HL-60/S4 (cell line): ENCODE results near the gene TPST1.
"Not testable (repeated sequence)": the region's sequence is repeated elsewhere in the genome, so short reads cannot be mapped to it uniquely, and the experiment has no call there.

ENCODE experiments used
- in situ Hi-C: fragments of 300-500 bp; cut with MboI; formaldehyde crosslinking; loops from 2 replicates; pipeline ENCODE4 v1.14.3; 2022; ENCODE audit warnings: low sequenced_read_pairs

The TPST1 gene

DNA sequence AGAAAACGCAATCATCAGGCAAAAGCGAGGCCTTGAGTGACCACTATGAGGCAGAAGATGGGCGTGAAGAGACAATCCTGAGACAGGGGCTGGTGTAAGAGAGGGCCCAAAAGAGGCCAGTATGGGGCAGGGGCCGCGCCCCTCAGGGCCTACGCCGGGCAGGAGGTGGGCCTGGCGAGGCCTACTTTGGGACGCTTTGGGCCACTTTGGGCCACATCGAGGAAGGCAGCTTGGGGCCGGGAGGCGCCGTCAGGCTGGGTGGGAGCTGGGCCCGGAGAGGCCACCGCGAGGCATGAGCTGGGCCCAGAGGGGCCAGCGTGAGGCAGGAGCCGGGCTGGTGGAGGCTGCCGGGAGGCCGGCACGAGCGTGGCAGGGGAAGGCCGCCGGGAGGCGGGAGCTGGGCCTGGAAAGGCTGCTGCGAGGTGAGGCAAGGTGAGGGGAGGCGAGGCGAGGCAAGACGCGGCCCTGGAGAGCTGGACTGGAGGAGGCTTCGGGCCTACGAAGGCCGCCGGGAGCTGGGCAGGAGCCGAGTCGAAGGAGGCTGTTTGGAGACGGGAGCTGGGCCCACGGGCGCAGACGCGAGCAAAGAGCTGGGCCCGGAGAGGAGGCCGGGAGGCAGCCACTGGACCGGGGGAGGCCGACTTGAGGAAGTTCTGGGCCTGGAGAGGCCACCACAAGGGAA lies 171.3 kb downstream of the TPST1 start:
- in situ Hi-C loops: no loop called here

GRCh38 chr7:66377045-66377444 lies 171.9 kb downstream of the TPST1 start:
- in situ Hi-C loops: no loop called here

DNA sequence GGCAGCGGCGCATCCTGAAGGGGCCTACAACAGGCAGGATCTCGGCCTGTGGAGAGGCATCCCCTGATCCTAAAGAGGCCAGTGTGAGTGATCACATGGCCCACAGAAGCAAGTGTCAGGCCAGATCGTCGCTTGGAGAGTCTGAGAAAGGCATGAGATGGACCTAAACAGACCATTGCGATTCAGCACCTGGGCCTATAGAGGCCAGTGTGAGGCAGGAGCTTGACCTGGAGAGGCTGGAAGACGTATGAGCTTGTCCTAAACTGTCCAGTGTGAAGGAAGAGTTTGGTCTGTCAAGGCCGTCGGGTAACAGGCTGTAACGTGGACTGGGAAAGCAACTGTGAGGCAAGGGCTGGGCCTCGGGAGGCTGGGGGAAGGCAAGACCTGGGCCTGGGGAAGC lies 172.6 kb downstream of the TPST1 start:
- in situ Hi-C loops: no loop called here

GRCh38 chr7:66379542-66380160 lies 174.5 kb downstream of the TPST1 start:
- in situ Hi-C loops: no loop called here

- in situ Hi-C loops: no loop called here
Measured at GRCh38 chr7:66380272-66380888, 175.2 kb downstream of the TPST1 start.

DNA sequence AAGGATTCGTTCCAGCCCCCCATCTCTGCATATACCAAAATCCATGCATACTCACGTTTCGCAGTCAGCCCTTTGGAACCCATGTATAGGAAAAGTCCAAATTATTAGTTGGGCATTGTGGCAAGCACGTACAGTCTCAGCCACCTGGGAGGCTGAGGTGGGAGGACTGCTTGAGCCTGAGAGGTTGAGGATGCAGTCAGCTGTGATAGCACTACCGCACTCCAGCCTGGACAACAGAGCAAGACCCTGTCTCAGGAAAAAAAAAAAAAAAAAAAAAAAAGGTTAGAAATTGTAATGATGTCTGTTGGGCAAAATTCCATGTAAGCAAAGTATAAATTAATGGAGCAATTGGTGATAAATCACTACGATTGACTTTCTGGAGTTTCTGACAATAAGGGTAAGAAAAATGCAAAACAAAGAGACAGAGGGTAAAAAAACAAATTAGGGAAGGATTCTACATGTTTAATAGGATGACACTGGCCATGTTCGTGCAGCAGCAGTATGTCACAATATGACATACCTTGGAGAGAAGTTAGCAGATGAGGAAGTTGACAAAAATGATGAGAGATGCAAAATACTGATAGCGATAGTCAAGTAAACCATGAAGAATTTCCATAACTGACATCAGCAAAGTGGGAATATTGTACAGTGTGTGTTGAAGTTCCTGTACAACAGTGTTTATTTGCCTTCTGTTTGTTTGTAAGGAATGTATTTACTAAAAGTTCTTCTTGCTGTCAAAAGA lies 177.2 kb downstream of the TPST1 start:
- in situ Hi-C loops: not testable (repeated sequence)

GRCh38 chr7:66385191-66385905 lies 180.2 kb downstream of the TPST1 start:
- in situ Hi-C loops: not testable (repeated sequence)

DNA sequence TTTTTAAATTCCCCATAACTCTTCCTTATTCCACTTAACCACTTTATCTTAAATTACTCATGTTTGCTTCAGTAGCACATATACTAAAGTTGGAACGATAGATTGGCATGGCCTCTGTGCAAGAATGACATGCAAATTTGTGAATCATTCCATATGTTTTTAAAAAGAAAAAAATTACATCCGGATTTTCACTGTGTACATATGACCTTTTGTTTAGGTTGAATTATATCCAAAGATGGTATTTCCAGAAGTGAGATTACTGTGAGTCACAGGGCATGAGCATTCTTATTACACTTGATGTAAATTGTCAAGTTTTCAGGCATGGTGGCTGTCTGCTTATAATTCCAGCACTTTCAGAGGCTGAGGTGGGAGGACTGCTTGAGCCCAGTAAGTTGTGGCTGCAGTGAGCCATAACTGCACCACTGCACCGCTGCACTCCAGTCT lies 190.0 kb downstream of the TPST1 start:
- in situ Hi-C loops: not testable (repeated sequence)

DNA sequence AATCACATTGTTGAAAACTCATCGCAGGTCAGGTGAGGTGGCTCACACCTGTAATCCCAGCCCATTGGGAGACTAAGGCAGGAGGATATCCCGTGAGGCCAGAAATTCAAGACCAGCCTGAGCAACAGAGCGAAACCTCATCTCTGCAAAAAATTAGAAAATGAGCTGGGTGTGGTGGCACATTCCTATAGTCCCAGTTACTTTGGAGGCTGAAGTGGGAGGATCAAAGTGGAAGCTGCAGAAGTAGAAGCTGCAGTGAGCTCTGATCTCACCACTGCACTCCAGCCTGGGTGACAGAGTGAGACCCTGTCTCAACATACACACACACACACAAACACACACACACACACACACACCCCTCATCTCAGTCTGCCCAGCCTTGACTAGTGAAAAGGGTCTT lies 190.9 kb downstream of the TPST1 start:
- in situ Hi-C loops: not testable (repeated sequence)

GRCh38 chr7:66398841-66399240 lies 193.7 kb downstream of the TPST1 start:
- in situ Hi-C loops: not testable (repeated sequence)

GRCh38 chr7:66399566-66399965 lies 194.4 kb downstream of the TPST1 start:
- in situ Hi-C loops: no loop called here

GRCh38 chr7:66400400-66400799 lies 195.3 kb downstream of the TPST1 start:
- in situ Hi-C loops: no loop called here

DNA sequence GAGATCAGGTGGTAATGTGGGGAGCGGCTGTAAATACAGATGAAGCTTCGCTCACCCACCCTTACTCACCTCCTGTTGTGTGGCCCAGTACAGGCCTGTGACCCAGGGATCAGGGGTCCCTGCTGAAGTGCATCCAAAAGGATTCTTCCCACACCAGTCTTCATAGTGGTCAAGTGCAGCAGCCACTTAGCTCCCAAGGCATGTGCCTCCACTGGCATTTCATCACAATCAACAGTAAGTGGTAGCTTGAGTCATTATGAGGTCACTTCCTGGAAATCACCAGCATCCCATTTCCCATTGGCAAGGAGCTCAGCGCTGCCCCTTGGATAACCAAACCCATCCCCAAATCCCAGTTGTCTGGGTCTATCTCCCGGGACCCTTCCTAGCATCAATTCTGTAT lies 196.0 kb downstream of the TPST1 start:
- in situ Hi-C loops: not testable (repeated sequence)

DNA sequence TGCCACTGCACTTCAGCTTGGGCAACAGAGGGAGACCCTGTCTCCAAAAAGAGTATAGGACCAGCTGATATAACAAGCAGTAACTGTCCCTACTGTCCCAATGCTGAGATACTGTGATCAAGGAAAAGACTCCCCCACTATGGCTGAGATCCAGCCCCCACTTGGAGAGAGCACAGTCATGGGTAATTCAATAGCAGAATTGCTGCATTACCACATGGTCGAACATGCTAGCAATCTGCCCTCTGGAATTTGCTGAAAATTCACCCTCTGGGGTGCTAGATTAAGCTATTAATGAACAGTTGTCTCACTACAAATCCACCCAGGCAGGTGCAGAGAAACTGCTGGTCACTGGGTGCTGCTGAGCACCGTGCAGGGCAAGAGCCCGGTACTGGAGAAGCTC lies 196.8 kb downstream of the TPST1 start:
- in situ Hi-C loops: not testable (repeated sequence)

DNA sequence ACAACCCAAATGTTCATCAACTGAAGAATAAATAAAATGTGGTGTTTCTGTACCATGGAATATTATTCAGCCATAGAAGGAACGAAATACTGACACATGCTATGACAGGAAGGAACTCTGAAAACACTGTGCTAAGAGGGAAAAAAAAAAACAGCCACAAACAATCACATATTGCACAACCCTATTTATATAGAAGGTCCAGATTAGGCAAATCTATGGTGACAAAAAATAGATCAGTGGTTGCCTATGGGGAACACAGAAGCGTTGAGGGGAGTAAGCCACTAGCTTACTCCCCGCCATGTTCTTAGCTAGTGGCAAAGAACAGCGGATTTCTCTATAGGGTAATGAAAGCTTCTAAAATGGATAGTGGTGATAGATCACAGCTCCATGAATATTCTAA lies 198.4 kb downstream of the TPST1 start:
- in situ Hi-C loops: no loop called here

- in situ Hi-C loops: no loop called here
Measured at GRCh38 chr7:66409493-66409892, 204.4 kb downstream of the TPST1 start.
